Measurements from ENCODE around the gene EPHB1.

EPHB1 gene

DNA sequence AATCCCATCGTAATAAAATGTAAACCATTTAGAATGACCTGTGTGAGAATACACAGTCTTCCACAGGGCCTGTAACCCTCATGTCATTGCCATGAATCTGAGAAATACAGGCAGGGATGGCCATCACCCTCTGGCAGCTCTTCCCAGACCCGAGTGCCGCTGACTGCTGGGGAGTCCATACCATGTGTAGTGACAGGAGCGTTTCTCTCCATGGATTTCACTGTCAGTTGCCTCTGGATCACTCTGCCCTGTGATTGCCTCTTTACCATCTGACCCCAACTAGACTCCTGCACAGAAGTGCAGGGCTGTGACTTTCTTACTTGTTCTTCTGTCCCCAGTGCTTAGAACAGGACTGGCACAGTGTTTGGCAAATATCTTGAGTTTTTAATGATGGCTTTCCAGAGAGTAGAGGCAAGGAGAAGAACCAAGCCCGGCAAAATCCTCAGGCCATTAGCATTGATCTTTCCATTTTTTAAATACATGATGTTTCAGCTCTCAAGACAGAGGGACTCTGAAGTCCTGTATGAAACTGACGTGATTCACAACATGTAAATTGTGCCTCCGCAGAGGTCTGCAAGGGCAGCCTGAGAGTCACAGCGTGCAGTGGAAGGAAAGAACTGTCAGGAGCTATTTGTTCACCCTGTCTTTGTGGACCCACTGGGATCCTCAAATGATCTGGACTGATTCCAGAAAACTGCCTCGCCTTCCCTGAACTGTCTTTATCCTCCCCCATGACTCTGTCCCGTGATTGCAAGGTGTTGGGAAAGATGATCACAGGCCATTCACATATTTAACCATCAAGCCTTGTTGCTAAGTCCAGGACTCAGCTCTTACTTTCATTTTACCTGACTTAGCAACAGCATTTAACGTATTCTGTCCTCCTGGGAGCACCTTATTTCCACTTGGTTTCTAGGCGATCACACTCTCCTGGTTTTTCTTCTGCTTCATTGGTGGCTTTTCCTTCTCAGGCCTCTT, 354.9 kb downstream of the EPHB1 start:
- no peak overlapping the region for H3K9ac ChIP-seq (ENCODE audit: low read depth, low read length, poor library complexity)
- H3K23ac ChIP-seq (ENCODE audit: low read depth, low read length, poor library complexity): no peak overlapping the region
- H3K79me1 ChIP-seq (ENCODE audit: low read depth, low read length): no peaks in the 10 kb centered on the region
- H3K4ac ChIP-seq (ENCODE audit: low read length): no peak overlapping the region
- H4K91ac ChIP-seq (ENCODE audit: low read depth, low read length, poor library complexity): no peak overlapping the region
- no peak overlapping the region for H2BK120ac ChIP-seq (ENCODE audit: low read depth, low read length)
- H3K18ac ChIP-seq (ENCODE audit: low read length): no peak overlapping the region
- no peak overlapping the region for H3K14ac ChIP-seq (ENCODE audit: low read length)
- WGBS, 2 donors (ENCODE audit: extremely low coverage in 2 of 2, insufficient read length in 2 of 2, insufficient replicate concordance in 1 of 2): no CpG with 5 or more reads among the region's 12 CpGs
- H3K4me2 ChIP-seq (ENCODE audit: insufficient read depth, low read length, poor library complexity, severe bottlenecking): no peak overlapping the region
- no peak overlapping the region for H3K27ac ChIP-seq (replicated peaks; ENCODE audit: low read length)
- H2BK12ac ChIP-seq (ENCODE audit: low read length): no peak overlapping the region
- no peak overlapping the region for H3K4me3 ChIP-seq (ENCODE audit: low read length in 2 of 2)
- H3K4me1 ChIP-seq (ENCODE audit: control insufficient read depth in 2 of 2, insufficient read depth in 1 of 2, low read depth in 1 of 2, low read length in 2 of 2): peaks cover 0 to 2% of the 10 kb centered on the region in 2 donors
- no peak overlapping the region for H2AFZ ChIP-seq (ENCODE audit: low read length)
- no peaks in the 10 kb centered on the region for H3K27me3 ChIP-seq (ENCODE audit: control insufficient read depth in 3 of 3, insufficient read depth in 3 of 3, low read depth in 1 of 3, low read length in 3 of 3)
- H2BK15ac ChIP-seq (ENCODE audit: low read length): no peak overlapping the region
- no peaks in the 10 kb centered on the region for H3K9me3 ChIP-seq (replicated peaks in 1 of 2; ENCODE audit: control insufficient read depth in 2 of 2, insufficient read depth in 1 of 2, low read depth in 1 of 2, low read length in 2 of 2)
- no peak overlapping the region for H2BK5ac ChIP-seq (ENCODE audit: low read length)
- H2AK5ac ChIP-seq (ENCODE audit: low read depth, low read length): no peak overlapping the region
- H3K36me3 ChIP-seq (replicated peaks in 1 of 2; ENCODE audit: control insufficient read depth in 2 of 2, insufficient read depth in 2 of 2, low read length in 2 of 2): no peaks in the 10 kb centered on the region
- DNase-seq (ENCODE audit: low spot score): no peak
- H4K8ac ChIP-seq (ENCODE audit: low read depth, low read length): no peak overlapping the region

DNA sequence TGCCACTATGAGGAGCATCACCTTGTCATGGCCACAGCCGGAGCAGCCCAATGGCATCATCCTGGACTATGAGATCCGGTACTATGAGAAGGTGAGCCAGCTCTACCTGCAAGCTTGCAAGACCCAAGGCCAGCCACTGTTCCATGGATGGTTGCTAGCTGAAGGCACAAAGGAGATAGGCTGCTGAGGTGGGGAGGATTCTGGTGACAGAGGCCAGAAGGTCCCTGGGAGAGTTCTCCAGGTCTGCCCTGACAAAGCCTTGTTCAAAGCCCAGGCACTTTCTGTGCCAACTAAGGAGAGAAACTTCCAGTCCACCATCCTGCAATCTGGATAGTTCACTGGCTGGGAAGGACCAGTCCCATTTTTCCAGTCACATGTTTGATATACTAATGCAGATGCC, 359.1 kb downstream of the EPHB1 start:
- Histone ChIP-seq H3K14ac (ENCODE audit: low read length) (no peak overlapping the region), H2BK12ac (ENCODE audit: low read length) (no peak overlapping the region), H2AFZ (ENCODE audit: low read length) (no peak overlapping the region), H3K36me3 (replicated peaks in 1 of 2; ENCODE audit: control insufficient read depth in 2 of 2, insufficient read depth in 2 of 2, low read length in 2 of 2) (no peaks in the 10 kb centered on the region), H3K9me3 (replicated peaks in 1 of 2; ENCODE audit: control insufficient read depth in 2 of 2, insufficient read depth in 1 of 2, low read depth in 1 of 2, low read length in 2 of 2) (no peaks in the 10 kb centered on the region), H2BK5ac (ENCODE audit: low read length) (no peak overlapping the region), H2AK5ac (ENCODE audit: low read depth, low read length) (no peak overlapping the region), H4K91ac (ENCODE audit: low read depth, low read length, poor library complexity) (no peak overlapping the region), H3K4me2 (ENCODE audit: insufficient read depth, low read length, poor library complexity, severe bottlenecking) (no peak overlapping the region), H3K9ac (ENCODE audit: low read depth, low read length, poor library complexity) (no peak overlapping the region), H4K8ac (ENCODE audit: low read depth, low read length) (no peak overlapping the region), H3K27ac (replicated peaks; ENCODE audit: low read length) (no peak overlapping the region), H3K27me3 (ENCODE audit: control insufficient read depth in 3 of 3, insufficient read depth in 3 of 3, low read depth in 1 of 3, low read length in 3 of 3) (no peaks in the 10 kb centered on the region), H3K18ac (ENCODE audit: low read length) (no peak overlapping the region), H2BK15ac (ENCODE audit: low read length) (no peak overlapping the region), H3K23ac (ENCODE audit: low read depth, low read length, poor library complexity) (no peak overlapping the region), H3K4me3 (ENCODE audit: low read length in 2 of 2) (no peak overlapping the region), H3K4ac (ENCODE audit: low read length) (no peak overlapping the region), H3K4me1 (ENCODE audit: control insufficient read depth in 2 of 2, insufficient read depth in 1 of 2, low read depth in 1 of 2, low read length in 2 of 2) (no peaks in the 10 kb centered on the region), H3K79me1 (ENCODE audit: low read depth, low read length) (no peaks in the 10 kb centered on the region), H2BK120ac (ENCODE audit: low read depth, low read length) (no peak overlapping the region)
- no CpG with 5 or more reads among the region's 2 CpGs for WGBS, 2 donors (ENCODE audit: extremely low coverage in 2 of 2, insufficient read length in 2 of 2, insufficient replicate concordance in 1 of 2)
- DNase-seq (ENCODE audit: low spot score): no peak

DNA sequence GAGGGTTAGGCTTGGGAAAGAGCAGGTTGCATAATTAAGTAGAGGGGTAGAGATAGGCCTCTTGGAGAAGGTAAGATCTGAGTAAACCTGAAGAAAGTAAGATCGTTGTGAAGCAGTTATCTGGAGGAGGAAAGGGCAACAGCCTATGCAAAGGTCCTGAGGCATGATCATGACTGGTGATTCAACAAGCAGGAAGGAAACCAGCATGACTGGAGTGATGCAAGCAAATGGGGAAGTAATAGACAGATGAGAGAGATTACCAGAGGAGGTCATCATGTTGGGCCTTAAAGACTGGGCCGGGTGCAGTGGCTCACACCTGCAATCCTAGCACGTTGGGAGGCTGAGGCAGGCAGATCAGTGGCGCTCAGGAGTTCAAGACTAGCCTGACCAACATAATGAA, 360.2 kb downstream of the EPHB1 start:
- no CpG with 5 or more reads among the region's 4 CpGs for WGBS, 2 donors (ENCODE audit: extremely low coverage in 2 of 2, insufficient read length in 2 of 2, insufficient replicate concordance in 1 of 2)
- no peak overlapping the region for H4K8ac ChIP-seq (ENCODE audit: low read depth, low read length)

DNA sequence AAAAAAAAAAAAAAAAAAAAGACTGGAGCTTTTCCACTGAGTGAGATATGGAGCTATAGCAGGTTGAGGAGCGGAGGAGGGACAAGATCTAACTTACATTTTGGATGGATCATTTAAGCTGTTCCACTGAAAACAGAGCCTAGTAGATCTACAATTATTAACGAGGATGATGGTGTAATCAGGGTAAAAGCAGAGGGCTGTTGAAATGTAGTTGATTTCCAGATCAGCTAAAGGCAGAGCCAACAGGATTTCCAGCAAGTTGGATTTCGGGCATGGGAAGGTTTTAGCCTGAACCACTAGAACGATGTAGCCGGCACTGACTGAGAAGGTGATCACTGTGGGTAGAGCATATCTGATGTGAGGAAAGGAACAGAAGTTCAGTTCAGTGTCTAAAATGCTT, 360.7 kb downstream of the EPHB1 start:
- H4K8ac ChIP-seq (ENCODE audit: low read depth, low read length): no peak overlapping the region
- H3K18ac ChIP-seq (ENCODE audit: low read length): no peak overlapping the region
- no peak overlapping the region for H2AFZ ChIP-seq (ENCODE audit: low read length)
- no peaks in the 10 kb centered on the region for H3K9me3 ChIP-seq (replicated peaks in 1 of 2; ENCODE audit: control insufficient read depth in 2 of 2, insufficient read depth in 1 of 2, low read depth in 1 of 2, low read length in 2 of 2)
- no peak for DNase-seq (ENCODE audit: low spot score)
- no peaks in the 10 kb centered on the region for H3K27me3 ChIP-seq (ENCODE audit: control insufficient read depth in 3 of 3, insufficient read depth in 3 of 3, low read depth in 1 of 3, low read length in 3 of 3)
- H2BK120ac ChIP-seq (ENCODE audit: low read depth, low read length): no peak overlapping the region
- no peak overlapping the region for H3K4ac ChIP-seq (ENCODE audit: low read length)
- no peaks in the 10 kb centered on the region for H3K79me1 ChIP-seq (ENCODE audit: low read depth, low read length)
- H3K4me3 ChIP-seq (ENCODE audit: low read length in 2 of 2): no peak overlapping the region
- H2AK5ac ChIP-seq (ENCODE audit: low read depth, low read length): no peak overlapping the region
- no peak overlapping the region for H3K27ac ChIP-seq (replicated peaks; ENCODE audit: low read length)
- H3K4me2 ChIP-seq (ENCODE audit: insufficient read depth, low read length, poor library complexity, severe bottlenecking): no peak overlapping the region
- no peaks in the 10 kb centered on the region for H3K36me3 ChIP-seq (replicated peaks in 1 of 2; ENCODE audit: control insufficient read depth in 2 of 2, insufficient read depth in 2 of 2, low read length in 2 of 2)
- no peak overlapping the region for H4K91ac ChIP-seq (ENCODE audit: low read depth, low read length, poor library complexity)
- H2BK12ac ChIP-seq (ENCODE audit: low read length): no peak overlapping the region
- H2BK15ac ChIP-seq (ENCODE audit: low read length): no peak overlapping the region
- H2BK5ac ChIP-seq (ENCODE audit: low read length): no peak overlapping the region
- no peak overlapping the region for H3K9ac ChIP-seq (ENCODE audit: low read depth, low read length, poor library complexity)
- peaks cover 6 to 9% of the 10 kb centered on the region in 2 donors for H3K4me1 ChIP-seq (ENCODE audit: control insufficient read depth in 2 of 2, insufficient read depth in 1 of 2, low read depth in 1 of 2, low read length in 2 of 2)
- H3K14ac ChIP-seq (ENCODE audit: low read length): no peak overlapping the region
- H3K23ac ChIP-seq (ENCODE audit: low read depth, low read length, poor library complexity): no peak overlapping the region
- no CpG with 5 or more reads among the region's 5 CpGs for WGBS, 2 donors (ENCODE audit: extremely low coverage in 2 of 2, insufficient read length in 2 of 2, insufficient replicate concordance in 1 of 2)

More for the DNA sequence above, 360.2 kb downstream of the EPHB1 start:
- Histone ChIP-seq H3K4me1 (ENCODE audit: control insufficient read depth in 2 of 2, insufficient read depth in 1 of 2, low read depth in 1 of 2, low read length in 2 of 2) (peaks cover 6% of the 10 kb centered on the region in 2 donors), H3K36me3 (replicated peaks in 1 of 2; ENCODE audit: control insufficient read depth in 2 of 2, insufficient read depth in 2 of 2, low read length in 2 of 2) (no peaks in the 10 kb centered on the region), H3K27me3 (ENCODE audit: control insufficient read depth in 3 of 3, insufficient read depth in 3 of 3, low read depth in 1 of 3, low read length in 3 of 3) (no peaks in the 10 kb centered on the region), H3K18ac (ENCODE audit: low read length) (no peak overlapping the region), H3K4ac (ENCODE audit: low read length) (no peak overlapping the region), H3K9me3 (replicated peaks in 1 of 2; ENCODE audit: control insufficient read depth in 2 of 2, insufficient read depth in 1 of 2, low read depth in 1 of 2, low read length in 2 of 2) (no peaks in the 10 kb centered on the region), H4K91ac (ENCODE audit: low read depth, low read length, poor library complexity) (no peak overlapping the region), H2AFZ (ENCODE audit: low read length) (no peak overlapping the region), H2BK120ac (ENCODE audit: low read depth, low read length) (no peak overlapping the region), H3K27ac (replicated peaks; ENCODE audit: low read length) (no peak overlapping the region), H2BK12ac (ENCODE audit: low read length) (no peak overlapping the region), H3K9ac (ENCODE audit: low read depth, low read length, poor library complexity) (no peak overlapping the region), H3K23ac (ENCODE audit: low read depth, low read length, poor library complexity) (no peak overlapping the region), H3K14ac (ENCODE audit: low read length) (no peak overlapping the region), H2BK15ac (ENCODE audit: low read length) (no peak overlapping the region), H3K4me2 (ENCODE audit: insufficient read depth, low read length, poor library complexity, severe bottlenecking) (no peak overlapping the region), H2AK5ac (ENCODE audit: low read depth, low read length) (no peak overlapping the region), H2BK5ac (ENCODE audit: low read length) (no peak overlapping the region), H3K4me3 (ENCODE audit: low read length in 2 of 2) (no peak overlapping the region), H3K79me1 (ENCODE audit: low read depth, low read length) (no peaks in the 10 kb centered on the region)
- no peak for DNase-seq (ENCODE audit: low spot score)
